ENCODE measurements around the gene CDH26.

CDH26 gene

DNA sequence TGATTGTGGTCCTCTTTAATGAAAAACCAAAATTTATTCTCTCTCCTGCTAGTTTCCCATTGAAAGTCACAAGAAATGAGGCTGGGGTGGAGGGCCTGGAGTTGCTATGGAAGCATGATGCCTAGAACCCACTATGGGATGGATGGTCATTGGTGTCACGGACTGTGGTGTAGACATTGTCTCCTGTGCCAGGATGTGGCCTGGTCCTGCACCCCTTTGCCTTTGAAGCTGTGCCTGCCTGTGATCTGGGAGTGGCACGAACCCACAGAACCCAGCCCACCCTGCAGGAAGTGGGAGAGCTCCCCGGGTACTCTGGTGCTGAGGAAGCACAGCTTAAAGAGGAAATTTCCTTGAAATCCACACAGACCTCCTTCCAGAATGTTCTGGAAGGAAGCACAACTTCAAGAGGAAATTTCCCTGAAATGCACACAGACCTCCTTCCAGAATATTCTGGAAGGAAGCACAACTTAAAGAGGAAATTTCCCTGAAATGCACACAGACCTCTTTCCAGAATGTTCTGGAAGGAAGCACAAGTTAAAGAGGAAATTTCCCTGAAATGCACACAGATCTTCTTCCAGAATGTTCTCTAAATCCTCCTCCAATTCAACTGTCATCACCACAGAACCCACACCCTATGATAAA lies 105.6 kb downstream of the CDH26 start:
- DNase-seq (ENCODE audit: extremely low read depth, low read depth), result no peak
- TF ChIP-seq, protein P1, sequence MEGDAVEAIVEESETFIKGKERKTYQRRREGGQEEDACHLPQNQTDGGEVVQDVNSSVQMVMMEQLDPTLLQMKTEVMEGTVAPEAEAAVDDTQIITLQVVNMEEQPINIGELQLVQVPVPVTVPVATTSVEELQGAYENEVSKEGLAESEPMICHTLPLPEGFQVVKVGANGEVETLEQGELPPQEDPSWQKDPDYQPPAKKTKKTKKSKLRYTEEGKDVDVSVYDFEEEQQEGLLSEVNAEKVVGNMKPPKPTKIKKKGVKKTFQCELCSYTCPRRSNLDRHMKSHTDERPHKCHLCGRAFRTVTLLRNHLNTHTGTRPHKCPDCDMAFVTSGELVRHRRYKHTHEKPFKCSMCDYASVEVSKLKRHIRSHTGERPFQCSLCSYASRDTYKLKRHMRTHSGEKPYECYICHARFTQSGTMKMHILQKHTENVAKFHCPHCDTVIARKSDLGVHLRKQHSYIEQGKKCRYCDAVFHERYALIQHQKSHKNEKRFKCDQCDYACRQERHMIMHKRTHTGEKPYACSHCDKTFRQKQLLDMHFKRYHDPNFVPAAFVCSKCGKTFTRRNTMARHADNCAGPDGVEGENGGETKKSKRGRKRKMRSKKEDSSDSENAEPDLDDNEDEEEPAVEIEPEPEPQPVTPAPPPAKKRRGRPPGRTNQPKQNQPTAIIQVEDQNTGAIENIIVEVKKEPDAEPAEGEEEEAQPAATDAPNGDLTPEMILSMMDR (IDR thresholded peaks at IDR 0.05; ENCODE audit: low read depth, low read length), result no peak
